ENCODE data around the gene TPRN. TPM values are rescaled to one million over a fixed set of nuclear protein-coding genes. Genes with fewer than 3 reads are reported as not detected.

TPRN gene
- total RNA-seq, 1 donor from 2014 or later = 3.4 TPM

- H3K4me1 ChIP-seq = no peaks in the 10 kb centered on the region
- DNase-seq (ENCODE audit: low spot score) = no peak
- TF ChIP-seq CTCF (IDR thresholded peaks at IDR 0.05) (no peak), EZH2 (IDR thresholded peaks at IDR 0.05) (no peak), EZH2phosphoT487 (IDR thresholded peaks at IDR 0.05) (no peak)
- no peaks in the 10 kb centered on the region for H3K9me3 Mint-ChIP-seq
- no peak overlapping the region for H3K4me3 Mint-ChIP-seq
- no peak overlapping the region for H2AFZ ChIP-seq (replicated peaks)
- peaks cover 60% of the 10 kb centered on the region for H3K27me3 Mint-ChIP-seq (ENCODE audit: insufficient read depth, low read depth)
- no peaks in the 10 kb centered on the region for H3K36me3 Mint-ChIP-seq
- H3K27me3 ChIP-seq = peaks cover 92% of the 10 kb centered on the region
- peaks cover 29% of the 10 kb centered on the region for H4K20me1 ChIP-seq (ENCODE audit: low read depth)
- no peaks in the 10 kb centered on the region for H3K9me3 ChIP-seq (ENCODE audit: low read depth)
- H3K27ac ChIP-seq = no peak overlapping the region
- H3K27ac Mint-ChIP-seq = no peak overlapping the region
- H3K4me3 ChIP-seq = no peak overlapping the region
- H3F3A ChIP-seq (ENCODE audit: low read depth) = peaks cover under 1% of the 10 kb centered on the region
- H3K9ac ChIP-seq = no peak overlapping the region
- no peak overlapping the region for H3K4me2 ChIP-seq
- no peaks in the 10 kb centered on the region for H3K79me2 ChIP-seq (ENCODE audit: low read depth)
- H3K4me1 Mint-ChIP-seq = peaks cover 2% of the 10 kb centered on the region
- H3K36me3 ChIP-seq = no peaks in the 10 kb centered on the region
These were observed 57.1 kb downstream of the TPRN start for GRCh38 chr9:137143459-137143858.

- peaks cover 92% of the 10 kb centered on the region for H3K27me3 ChIP-seq
- no peak overlapping the region for H3K27ac ChIP-seq
- peaks cover 41% of the 10 kb centered on the region for H4K20me1 ChIP-seq (ENCODE audit: low read depth)
- peaks cover 67% of the 10 kb centered on the region for H3K27me3 Mint-ChIP-seq (ENCODE audit: insufficient read depth, low read depth)
- peaks cover 6% of the 10 kb centered on the region for H3F3A ChIP-seq (ENCODE audit: low read depth)
- H3K9ac ChIP-seq = no peak overlapping the region
- no peaks in the 10 kb centered on the region for H3K79me2 ChIP-seq (ENCODE audit: low read depth)
- H3K4me1 ChIP-seq = no peaks in the 10 kb centered on the region
- DNase-seq (ENCODE audit: low spot score) = peak; percentile 0
- H3K27ac Mint-ChIP-seq = no peak overlapping the region
- H3K36me3 Mint-ChIP-seq = no peaks in the 10 kb centered on the region
- no peaks in the 10 kb centered on the region for H3K36me3 ChIP-seq
- H3K4me1 Mint-ChIP-seq = peaks cover 2% of the 10 kb centered on the region
- no peak overlapping the region for H2AFZ ChIP-seq (replicated peaks)
- no peak overlapping the region for H3K4me3 ChIP-seq
- H3K4me3 Mint-ChIP-seq = peak overlapping the region; percentile 48
- no peak overlapping the region for H3K4me2 ChIP-seq
- TF ChIP-seq EZH2phosphoT487 (IDR thresholded peaks at IDR 0.05) = no peak
- TF ChIP-seq EZH2 (IDR thresholded peaks at IDR 0.05) = no peak
- TF ChIP-seq CTCF (IDR thresholded peaks at IDR 0.05) = no peak
- H3K9me3 Mint-ChIP-seq = no peaks in the 10 kb centered on the region
- no peaks in the 10 kb centered on the region for H3K9me3 ChIP-seq (ENCODE audit: low read depth)
These were observed 58.3 kb downstream of the TPRN start for GRCh38 chr9:137141976-137142936.

Small RNA genes lying within 50 kb of the gene (microRNA-seq; reads per million reads assigned to microRNA genes)
- gene MIR3621 = not detected

Small RNA genes lying within 50 kb of the gene (small RNA-seq; reads per million reads assigned to genes)
- gene MIR3621 = not detected

Other genes starting within 250 kb of the TPRN start
- 0.19 TPM in 1 of 2 replicates, not detected in the other for gene LCN12, start 248.5 kb downstream of the TPRN start, total RNA-seq (ENCODE audit: low replicate concordance)
- not detected in 2 replicates for gene PTGDS, start 223.2 kb downstream of the TPRN start, total RNA-seq (ENCODE audit: low replicate concordance)
- gene LCNL1, start 217.7 kb downstream of the TPRN start, total RNA-seq (ENCODE audit: low replicate concordance) = 0.09 TPM in 1 of 2 replicates, not detected in the other
- 31.5 and 79.6 TPM in 2 replicates for gene PAXX, start 208.3 kb downstream of the TPRN start, total RNA-seq (ENCODE audit: low replicate concordance)
- not detected in 2 replicates for gene CLIC3, start 204.2 kb downstream of the TPRN start, total RNA-seq (ENCODE audit: low replicate concordance)
- gene ABCA2, start 172.5 kb downstream of the TPRN start, total RNA-seq (ENCODE audit: low replicate concordance) = 2.7 and 19.7 TPM in 2 replicates
- not detected in 2 replicates for gene FUT7, start 168.7 kb downstream of the TPRN start, total RNA-seq (ENCODE audit: low replicate concordance)
- 3.8 and 31.3 TPM in 2 replicates for gene NPDC1, start 154.6 kb downstream of the TPRN start, total RNA-seq (ENCODE audit: low replicate concordance)
- not detected in 2 replicates for gene ENTPD2, start 146.7 kb downstream of the TPRN start, total RNA-seq (ENCODE audit: low replicate concordance)
- 5.7 and 27.7 TPM in 2 replicates for gene SAPCD2, start 130.2 kb downstream of the TPRN start, total RNA-seq (ENCODE audit: low replicate concordance)
- gene UAP1L1, start 123.2 kb downstream of the TPRN start, total RNA-seq (ENCODE audit: low replicate concordance) = 0.12 and 0.51 TPM in 2 replicates
- gene MAN1B1, start 113.8 kb downstream of the TPRN start, total RNA-seq (ENCODE audit: low replicate concordance) = 24.6 and 43.5 TPM in 2 replicates
- gene DPP7, start 86.0 kb downstream of the TPRN start, total RNA-seq (ENCODE audit: low replicate concordance) = 2.6 and 24.3 TPM in 2 replicates
- 0.03 TPM in 1 of 2 replicates, not detected in the other for gene GRIN1, start 61.6 kb downstream of the TPRN start, total RNA-seq (ENCODE audit: low replicate concordance)
- 0.59 TPM in 1 of 2 replicates, not detected in the other for gene LRRC26, start 30.7 kb downstream of the TPRN start, total RNA-seq (ENCODE audit: low replicate concordance)
- gene TMEM210, start 28.7 kb downstream of the TPRN start, total RNA-seq (ENCODE audit: low replicate concordance) = not detected in 2 replicates
- gene ANAPC2, start 12.2 kb downstream of the TPRN start, total RNA-seq (ENCODE audit: low replicate concordance) = 18.9 and 30.9 TPM in 2 replicates
- gene SSNA1, start 12.1 kb downstream of the TPRN start, total RNA-seq (ENCODE audit: low replicate concordance) = 27.9 and 69.8 TPM in 2 replicates
- 21.6 and 43.7 TPM in 2 replicates for gene TMEM203, start 4.9 kb upstream of the TPRN start, total RNA-seq (ENCODE audit: low replicate concordance)
- gene NDOR1, start 5.0 kb upstream of the TPRN start, total RNA-seq (ENCODE audit: low replicate concordance) = 5.1 and 20.5 TPM in 2 replicates
- gene RNF208, start 21.5 kb upstream of the TPRN start, total RNA-seq (ENCODE audit: low replicate concordance) = 0.77 and 0.84 TPM in 2 replicates
- gene CYSRT1, start 24.4 kb upstream of the TPRN start, total RNA-seq (ENCODE audit: low replicate concordance) = 0.56 TPM in 1 of 2 replicates, not detected in the other
- gene RNF224, start 26.8 kb upstream of the TPRN start, total RNA-seq (ENCODE audit: low replicate concordance) = not detected in 2 replicates
- gene SLC34A3, start 30.2 kb upstream of the TPRN start, total RNA-seq (ENCODE audit: low replicate concordance) = not detected in 2 replicates
- 183 and 367 TPM in 2 replicates for gene TUBB4B, start 40.5 kb upstream of the TPRN start, total RNA-seq (ENCODE audit: low replicate concordance)
- not detected in 2 replicates for gene STPG3, start 50.5 kb upstream of the TPRN start, total RNA-seq (ENCODE audit: low replicate concordance)
- 35.2 and 76.1 TPM in 2 replicates for gene NELFB, start 54.6 kb upstream of the TPRN start, total RNA-seq (ENCODE audit: low replicate concordance)
- gene TOR4A, start 77.0 kb upstream of the TPRN start, total RNA-seq (ENCODE audit: low replicate concordance) = 0.39 and 2.8 TPM in 2 replicates
- 20.7 and 25.2 TPM in 2 replicates for gene NRARP, start 101.5 kb upstream of the TPRN start, total RNA-seq (ENCODE audit: low replicate concordance)
- 4.7 and 25.1 TPM in 2 replicates for gene EXD3, start 222.4 kb upstream of the TPRN start, total RNA-seq (ENCODE audit: low replicate concordance)
- 0.39 and 0.65 TPM in 2 replicates for gene NOXA1, start 222.7 kb upstream of the TPRN start, total RNA-seq (ENCODE audit: low replicate concordance)
- gene ENTPD8, start 240.6 kb upstream of the TPRN start, total RNA-seq (ENCODE audit: low replicate concordance) = not detected in 2 replicates

All from neural progenitor cell (in vitro differentiated cells).